Lower lobe of right lung (tissue), 2 donors: ENCODE data around the gene TPPP. TPM values are rescaled to one million over a fixed set of nuclear protein-coding genes. Genes with fewer than 3 reads are reported as not detected.

Experiments used
- ATAC-seq, 2 donors: fragments of 200-7000 bp; cut with Tn5 transposase; one replicate each; pipeline ENCODE4 v1.9.1; 2020 to 2022; ENCODE audit warnings: mild to moderate bottlenecking in 2 of 2, moderate library complexity in 2 of 2
- DNase-seq: peaks from one replicate; pipeline ENCODE4 v3.0.0-alpha.2; 2020
- H3K27ac ChIP-seq: fragments of 200-600 bp; one replicate; pipeline ENCODE4 v1.8.0; 2022
- H3K27me3 ChIP-seq: fragments of 200-600 bp; one replicate; pipeline ENCODE4 v1.8.0; 2022; ENCODE audit warnings: low read depth
- H3K36me3 ChIP-seq: fragments of 200-600 bp; one replicate; pipeline ENCODE4 v1.8.0; 2022; ENCODE audit warnings: mild to moderate bottlenecking
- H3K4me1 ChIP-seq: fragments of 200-600 bp; one replicate; pipeline ENCODE4 v1.8.0; 2022
- H3K4me3 ChIP-seq: fragments of 200-600 bp; one replicate; pipeline ENCODE4 v1.8.0; 2022; ENCODE audit warnings: mild to moderate bottlenecking
- H3K9me3 ChIP-seq: fragments of 200-600 bp; one replicate; pipeline ENCODE4 v1.8.0; 2022
- CTCF ChIP-seq: fragments of 200-600 bp; IDR thresholded peaks from one replicate; pipeline ENCODE4 v1.8.0; 2022; ENCODE audit warnings: antibody characterized with exemption, mild to moderate bottlenecking
- intact Hi-C: fragments of 100-400 bp; cut with DNase I; formaldehyde crosslinking; loops from one replicate; pipeline ENCODE4 v1.11.0; 2022
- total RNA-seq: library from RNA; stranded (reverse); fragmentation: NEBNext Ultra II Directional; extraction: Animal tissue kit (Norgen Biotek cat#: 25700); gene quantifications from one replicate; pipeline ENCODE4 v1.2.1, GENCODE V29; 2021
- donor health status: DM: no; HTN: yes; CAD: no; lungs with severe emphysema.

The TPPP gene
- total RNA-seq, 1 donor from 2014 or later = 16.2 TPM

DNA sequence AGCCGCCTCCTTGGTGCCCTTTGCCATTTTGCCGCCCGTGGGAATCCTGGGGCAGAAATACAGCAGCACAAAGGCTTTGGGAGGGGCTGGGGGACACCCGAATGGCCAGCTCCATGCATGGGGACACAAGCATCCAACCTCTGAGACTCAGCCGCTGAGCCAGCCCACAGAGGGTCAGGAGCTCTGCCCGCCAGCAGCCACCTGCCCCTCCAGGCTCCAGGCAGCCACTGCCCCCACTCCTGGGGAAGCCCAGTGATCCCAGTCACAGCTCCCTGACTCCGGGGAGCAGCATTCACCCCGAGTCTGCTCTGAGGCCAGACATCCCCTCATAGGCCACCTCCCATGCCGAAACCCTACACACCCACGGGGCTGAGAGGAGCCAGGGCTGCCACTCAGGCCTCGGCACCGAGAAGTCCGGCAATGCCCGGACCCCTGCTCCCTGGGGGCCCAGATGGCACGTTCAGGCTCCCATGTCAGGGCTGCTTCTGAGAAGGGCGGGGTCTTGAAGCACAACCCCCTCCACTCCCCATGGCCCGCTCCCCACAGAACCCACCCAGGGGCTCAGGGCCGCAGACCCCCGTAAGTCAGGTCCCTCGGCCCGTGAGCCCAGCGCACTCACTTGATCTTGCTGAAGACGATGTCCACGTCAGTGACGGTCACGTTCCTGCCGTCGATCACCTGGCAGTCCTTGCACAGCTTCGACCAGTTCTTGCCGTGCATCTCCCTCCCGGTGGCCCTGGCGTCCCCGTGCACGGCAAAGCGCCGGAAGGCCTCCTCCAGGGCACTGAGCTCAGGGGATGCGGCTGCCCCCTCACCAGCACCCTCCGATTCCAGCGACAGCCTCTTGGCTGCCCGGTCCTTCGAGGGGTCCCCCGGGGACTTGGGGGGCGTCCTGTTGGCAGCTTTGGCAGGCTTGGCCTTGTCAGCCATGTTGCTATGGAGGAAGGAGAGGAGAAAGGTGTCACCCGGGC, 15.7 kb downstream of the TPPP start:
- Histone ChIP-seq H3K9me3 (no peaks in the 10 kb centered on the region), H3K36me3 (no peaks in the 10 kb centered on the region), H3K27me3 (no peaks in the 10 kb centered on the region), H3K4me1 (peaks cover 22% of the 10 kb centered on the region), H3K27ac (no peak overlapping the region), H3K4me3 (no peak overlapping the region)
- no peak for TF ChIP-seq CTCF
- intact Hi-C loops = no loop called here
- no peak for ATAC-seq
- peak; percentile 45 for DNase-seq

GRCh38 chr5:676699-677076, 16.5 kb downstream of the TPPP start:
- DNase-seq (peak; percentile 32), ATAC-seq (no peak)
- intact Hi-C loops = no loop called here
- Histone ChIP-seq H3K36me3 (no peaks in the 10 kb centered on the region), H3K4me1 (peaks cover 29% of the 10 kb centered on the region), H3K4me3 (no peak overlapping the region), H3K27me3 (no peaks in the 10 kb centered on the region), H3K9me3 (no peaks in the 10 kb centered on the region), H3K27ac (no peak overlapping the region)
- no peak for TF ChIP-seq CTCF

DNA sequence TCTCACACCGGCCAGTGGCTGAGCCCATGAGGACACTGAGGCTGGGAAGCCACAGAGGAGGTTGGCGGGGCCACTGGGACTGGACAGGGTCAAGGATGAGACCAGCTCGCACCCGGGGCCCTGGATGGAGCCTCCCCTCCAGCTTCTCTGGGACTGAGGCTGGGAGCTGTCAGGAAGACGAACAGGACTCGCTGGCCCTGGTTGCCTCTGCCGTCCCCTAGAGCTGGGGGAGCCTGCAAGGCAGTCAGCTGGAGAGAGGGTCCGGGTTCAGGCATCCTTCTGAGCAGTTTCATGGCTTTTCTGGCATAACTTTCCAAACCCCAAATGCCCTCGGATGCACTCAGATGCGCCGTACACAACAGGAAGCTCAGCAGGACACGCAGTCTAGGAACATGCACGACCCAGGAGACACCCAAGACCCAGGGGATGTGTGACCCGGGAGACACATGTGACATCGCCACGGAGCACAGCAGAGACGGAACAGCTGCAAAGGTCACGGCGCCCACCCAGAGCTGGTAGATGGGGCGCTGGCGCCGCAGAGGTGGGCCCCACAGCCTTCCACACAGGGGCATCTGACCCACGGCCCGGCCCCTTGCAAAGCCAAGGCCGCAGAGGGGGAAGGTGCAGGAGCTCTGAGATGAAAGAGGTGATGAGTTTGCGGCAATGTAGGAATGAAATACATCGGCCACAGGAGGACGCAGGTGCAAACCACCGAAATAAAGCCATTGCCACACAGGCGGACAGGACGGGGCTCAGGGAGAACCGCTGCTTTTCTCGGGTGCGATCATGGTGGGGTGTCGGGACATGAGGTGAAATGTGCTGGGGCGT, 17.1 kb downstream of the TPPP start:
- H3K9me3 ChIP-seq = no peaks in the 10 kb centered on the region
- no peaks in the 10 kb centered on the region for H3K27me3 ChIP-seq
- intact Hi-C loops = no loop called here
- no peaks in the 10 kb centered on the region for H3K36me3 ChIP-seq
- ATAC-seq = no peak
- H3K27ac ChIP-seq = no peak overlapping the region
- DNase-seq = peak; percentile 47
- peaks cover 35% of the 10 kb centered on the region for H3K4me1 ChIP-seq
- TF ChIP-seq CTCF = no peak
- H3K4me3 ChIP-seq = no peak overlapping the region

DNA sequence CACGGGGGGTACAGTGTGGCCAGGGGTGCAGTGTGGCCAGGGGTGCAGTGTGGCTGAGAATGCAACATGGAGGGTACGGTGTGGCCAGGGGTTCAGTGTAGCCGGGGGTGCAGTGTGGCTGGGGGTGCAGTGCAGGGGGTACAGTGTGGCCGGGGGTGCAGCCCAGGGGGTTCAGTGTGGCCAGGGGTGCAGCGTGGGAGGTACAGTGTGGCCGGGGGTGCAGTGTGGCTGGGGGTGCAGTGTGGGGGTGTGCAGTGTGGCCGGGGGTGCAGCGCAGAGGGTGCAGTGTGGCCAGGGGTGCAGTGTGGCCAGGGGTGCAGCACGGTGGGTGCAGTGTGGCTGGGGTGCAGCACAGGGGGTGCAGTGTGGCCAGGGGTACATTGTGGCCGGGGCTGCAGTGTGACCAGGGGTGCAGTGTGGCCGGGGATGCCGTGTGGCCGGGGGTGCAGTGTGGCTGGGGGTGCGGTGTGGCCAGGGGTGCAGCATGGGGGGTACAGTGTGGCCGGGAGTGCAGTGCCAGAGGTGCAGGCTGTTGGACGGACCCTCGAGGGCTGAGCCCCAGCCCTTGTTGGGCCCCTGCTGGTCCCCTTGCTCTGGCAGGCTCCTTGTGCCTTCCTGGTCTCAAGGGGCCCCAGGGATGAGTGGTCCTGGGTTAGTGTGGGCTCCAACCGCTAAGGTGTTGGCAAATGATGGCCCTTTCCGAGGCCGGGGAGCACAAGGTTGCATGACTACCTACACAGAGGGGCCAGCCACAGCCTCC, 17.9 kb downstream of the TPPP start:
- H3K27me3 ChIP-seq = no peaks in the 10 kb centered on the region
- peaks cover 35% of the 10 kb centered on the region for H3K4me1 ChIP-seq
- H3K4me3 ChIP-seq = no peak overlapping the region
- H3K9me3 ChIP-seq = no peaks in the 10 kb centered on the region
- DNase-seq (no peak), ATAC-seq (no peak)
- H3K27ac ChIP-seq = no peak overlapping the region
- no peaks in the 10 kb centered on the region for H3K36me3 ChIP-seq
- TF ChIP-seq CTCF = no peak
- intact Hi-C loops = no loop called here

GRCh38 chr5:674630-675011, 18.5 kb downstream of the TPPP start:
- H3K36me3 ChIP-seq = no peaks in the 10 kb centered on the region
- no peaks in the 10 kb centered on the region for H3K27me3 ChIP-seq
- H3K4me1 ChIP-seq = peaks cover 35% of the 10 kb centered on the region
- intact Hi-C loops = no loop called here
- no peak for TF ChIP-seq CTCF
- H3K27ac ChIP-seq = no peak overlapping the region
- DNase-seq (no peak), ATAC-seq (no peak)
- no peak overlapping the region for H3K4me3 ChIP-seq
- no peaks in the 10 kb centered on the region for H3K9me3 ChIP-seq
